Ishikawa (cell line): ENCODE measurements around the gene FNBP1L.

Experiments
- CEBPB ChIP-seq: IDR thresholded peaks from 2 replicates; pipeline ENCODE4 v1.6.1; 2012
- CREB1 ChIP-seq: IDR thresholded peaks from 2 replicates; pipeline ENCODE4 v1.6.1; 2012; ENCODE audit warnings: low read depth
- EGR1 ChIP-seq: IDR thresholded peaks from 2 replicates; pipeline ENCODE4 v1.6.1; 2012
- EP300 ChIP-seq: IDR thresholded peaks from 2 replicates; pipeline ENCODE4 v1.6.1; 2012; ENCODE audit warnings: borderline replicate concordance
- FOXM1 ChIP-seq: IDR thresholded peaks from 2 replicates; pipeline ENCODE4 v1.6.1; 2012; ENCODE audit warnings: low read depth, borderline replicate concordance
- MAX ChIP-seq: IDR thresholded peaks from 2 replicates; pipeline ENCODE4 v1.6.1; 2012
- NFIC ChIP-seq: IDR thresholded peaks from 2 replicates; pipeline ENCODE4 v1.6.1; 2012
- RAD21 ChIP-seq: IDR thresholded peaks from 2 replicates; pipeline ENCODE4 v1.6.1; 2012; ENCODE audit warnings: low read depth
- REST ChIP-seq: IDR thresholded peaks from 2 replicates; pipeline ENCODE4 v1.6.1; 2012; ENCODE audit warnings: low read depth, mild to moderate bottlenecking
- TAF1 ChIP-seq: IDR thresholded peaks from 2 replicates; pipeline ENCODE4 v1.6.1; 2012; ENCODE audit warnings: low read depth, mild to moderate bottlenecking
- TCF12 ChIP-seq: IDR thresholded peaks from 2 replicates; pipeline ENCODE4 v1.6.1; 2012; ENCODE audit warnings: low read depth
- TEAD4 ChIP-seq: IDR thresholded peaks from 2 replicates; pipeline ENCODE4 v1.6.1; 2012
- YY1 ChIP-seq: IDR thresholded peaks from 2 replicates; pipeline ENCODE4 v1.6.1; 2012; ENCODE audit warnings: low read depth
- ZBTB7A ChIP-seq: IDR thresholded peaks from 2 replicates; pipeline ENCODE4 v1.6.1; 2012; ENCODE audit warnings: low read depth
- TF ChIP-seq, protein P1 (sequence below): IDR thresholded peaks from 2 replicates; pipeline ENCODE4 v1.6.1; 2012

FNBP1L gene

GRCh38 chr1:93569489-93569888 lies 121.6 kb downstream of the FNBP1L start:
- no peak for TF ChIP-seq TCF12
- no peak for TF ChIP-seq MAX
- TF ChIP-seq FOXM1, result no peak

GRCh38 chr1:93571623-93572310 lies 123.8 kb downstream of the FNBP1L start:
- no peak for TF ChIP-seq TAF1

GRCh38 chr1:93573940-93574469 lies 126.1 kb downstream of the FNBP1L start:
- no peak for TF ChIP-seq EGR1
- TF ChIP-seq YY1, result no peak
- no peak for TF ChIP-seq TCF12
- no peak for TF ChIP-seq NFIC
- TF ChIP-seq FOXM1, result no peak
- TF ChIP-seq MAX, result no peak
- TF ChIP-seq CREB1, result no peak
- no peak for TF ChIP-seq ZBTB7A
- no peak for TF ChIP-seq REST
- no peak for TF ChIP-seq CEBPB
- no peak for TF ChIP-seq TEAD4
- TF ChIP-seq EP300, result no peak
- no peak for TF ChIP-seq TAF1
- TF ChIP-seq, protein P1, sequence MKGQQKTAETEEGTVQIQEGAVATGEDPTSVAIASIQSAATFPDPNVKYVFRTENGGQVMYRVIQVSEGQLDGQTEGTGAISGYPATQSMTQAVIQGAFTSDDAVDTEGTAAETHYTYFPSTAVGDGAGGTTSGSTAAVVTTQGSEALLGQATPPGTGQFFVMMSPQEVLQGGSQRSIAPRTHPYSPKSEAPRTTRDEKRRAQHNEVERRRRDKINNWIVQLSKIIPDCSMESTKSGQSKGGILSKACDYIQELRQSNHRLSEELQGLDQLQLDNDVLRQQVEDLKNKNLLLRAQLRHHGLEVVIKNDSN, result no peak
- TF ChIP-seq RAD21, result no peak

DNA sequence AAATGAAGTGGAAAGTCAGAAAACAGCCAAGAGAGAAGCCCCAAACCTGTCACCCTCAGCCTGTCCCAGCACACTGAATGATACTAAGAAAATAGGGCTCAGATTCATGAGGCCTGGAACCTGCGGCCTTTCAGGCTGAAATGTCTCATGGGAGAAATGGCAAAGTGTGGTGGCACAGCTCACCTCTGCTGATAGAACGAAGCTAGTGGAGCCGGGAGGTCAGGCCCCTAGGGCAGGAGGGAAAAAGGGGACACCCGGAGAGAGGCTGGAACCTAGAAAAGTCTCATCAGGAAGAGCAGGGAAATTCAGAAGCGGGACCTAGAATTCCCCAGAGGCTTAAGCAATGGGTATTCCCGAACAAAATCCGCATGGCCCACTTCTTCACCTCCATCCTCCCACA lies 126.6 kb downstream of the FNBP1L start:
- no peak for TF ChIP-seq ZBTB7A

DNA sequence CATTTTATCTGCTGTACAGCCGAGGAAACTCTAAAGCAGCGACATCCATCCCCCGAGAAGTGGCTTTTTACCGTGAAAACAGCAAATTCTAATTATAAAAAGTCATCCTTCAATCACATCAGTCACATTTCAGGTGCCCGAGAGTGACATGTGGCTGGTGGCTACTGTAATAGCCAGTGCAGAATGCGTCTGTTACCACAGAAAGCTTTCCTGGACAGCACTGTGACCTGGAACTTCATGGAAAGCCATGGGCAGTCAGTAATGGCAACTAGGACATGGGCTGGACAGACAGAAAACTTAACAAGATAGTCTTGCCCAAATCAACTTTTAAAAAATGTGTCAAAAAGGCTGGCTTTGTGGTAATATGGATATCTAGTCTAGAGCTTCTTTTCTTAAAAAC lies 127.1 kb downstream of the FNBP1L start:
- TF ChIP-seq YY1 (no peak), EGR1 (no peak), CEBPB (no peak), NFIC (no peak), CREB1 (no peak), EP300 (no peak), TAF1 (no peak), MAX (no peak), ZBTB7A (no peak), REST (no peak), TCF12 (no peak), TEAD4 (no peak), FOXM1 (no peak), RAD21 (no peak)
- TF ChIP-seq, protein P1, result no peak

- TF ChIP-seq YY1 (no peak), TCF12 (no peak), CEBPB (no peak), MAX (no peak), CREB1 (no peak), TAF1 (no peak), ZBTB7A (no peak), NFIC (no peak), FOXM1 (no peak), TEAD4 (no peak), EGR1 (no peak), REST (no peak), RAD21 (no peak), EP300 (no peak)
- TF ChIP-seq, protein P1, result no peak
Measured at GRCh38 chr1:93575621-93576284, 127.8 kb downstream of the FNBP1L start.
